IMR-90 (cell line): ENCODE measurements around the gene DSCAM. TPM values are rescaled to one million over a fixed set of nuclear protein-coding genes. Genes with fewer than 3 reads are reported as not detected.

ENCODE experiments used
- ATAC-seq: fragments of 200-7000 bp; cut with Tn5 transposase; 2 replicates; pipeline ENCODE4 v1.9.1; 2020; ENCODE audit warnings: low read depth, mild to moderate bottlenecking, moderate library complexity
- BruUV-seq: library from RNA; stranded (reverse); fragments of 400-500 nt; replicated peaks from 2 replicates; lab custom pipeline; 2021; lab: Mats Ljungman, UMichigan
- CTCF ChIA-PET: fragments of 300-600 bp; formaldehyde crosslinking; extraction: SDS; loops from one replicate; lab custom pipeline; 2021; ENCODE audit warnings: antibody characterized with exemption; lab: Yijun Ruan, JAX
- POLR2A ChIA-PET: fragments of 300-600 bp; sonication (Branson Sonifier 250); formaldehyde crosslinking; loops from one replicate; lab custom pipeline; 2022; ENCODE audit warnings: antibody characterized with exemption; ENCODE audit not compliant: unreplicated experiment; lab: Charles Lee
- DNase-seq: peaks from one replicate; pipeline ENCODE4 v3.0.0; 2013
- H2AFZ ChIP-seq: replicated peaks from 2 replicates; pipeline ENCODE3; 2013; ENCODE audit warnings: low read length, mild to moderate bottlenecking; ENCODE audit not compliant: poor library complexity
- H2AK5ac ChIP-seq: 2 replicates; pipeline ENCODE4 v1.6.1; 2013; ENCODE audit warnings: low read depth, low read length, inconsistent platforms
- H2AK9ac ChIP-seq: replicated peaks from 2 replicates; pipeline ENCODE3; 2013; ENCODE audit warnings: mild to moderate bottlenecking, low read depth, low read length, moderate library complexity; ENCODE audit not compliant: poor library complexity
- H2BK120ac ChIP-seq: 2 replicates; pipeline ENCODE4 v1.6.1; 2013; ENCODE audit warnings: low read depth, low read length, inconsistent platforms
- H2BK15ac ChIP-seq: 3 replicates; pipeline ENCODE4 v1.6.1; 2013; ENCODE audit warnings: low read depth, low read length, inconsistent platforms
- H2BK20ac ChIP-seq: 2 replicates; pipeline ENCODE4 v1.6.1; 2013; ENCODE audit warnings: low read depth, mild to moderate bottlenecking, inconsistent platforms, low read length, moderate library complexity
- H2BK5ac ChIP-seq: 2 replicates; pipeline ENCODE4 v1.6.1; 2013; ENCODE audit warnings: mild to moderate bottlenecking, low read depth, low read length, inconsistent platforms; ENCODE audit not compliant: poor library complexity, severe bottlenecking
- H3K14ac ChIP-seq: replicated peaks from 2 replicates; pipeline ENCODE4 v1.6.1; 2013; ENCODE audit warnings: low read depth, low read length, inconsistent platforms
- H3K18ac ChIP-seq: 2 replicates; pipeline ENCODE4 v1.6.1; 2013; ENCODE audit warnings: low read depth, low read length, control low read depth
- H3K23ac ChIP-seq: 2 replicates; pipeline ENCODE4 v1.6.1; 2013; ENCODE audit warnings: low read depth, low read length, inconsistent platforms
- H3K27ac ChIP-seq: 2 replicates; pipeline ENCODE4 v1.5.1; 2013; ENCODE audit warnings: mild to moderate bottlenecking, control low read depth, low read length; ENCODE audit not compliant: insufficient read depth
- H3K27me3 ChIP-seq: 2 replicates; pipeline ENCODE4 v1.6.1; 2013; ENCODE audit warnings: low read length; ENCODE audit not compliant: control insufficient read depth, insufficient read depth
- H3K36me3 ChIP-seq: 2 replicates; pipeline ENCODE4 v1.6.1; 2013; ENCODE audit warnings: low read length, mixed read lengths; ENCODE audit not compliant: control insufficient read depth, insufficient read depth
- H3K4ac ChIP-seq: 2 replicates; pipeline ENCODE4 v1.6.1; 2013; ENCODE audit warnings: low read depth, low read length, inconsistent platforms
- H3K4me1 ChIP-seq: 2 replicates; pipeline ENCODE4 v1.6.1; 2013; ENCODE audit warnings: low read length, mixed read lengths; ENCODE audit not compliant: control insufficient read depth, insufficient read depth
- H3K4me2 ChIP-seq: 2 replicates; pipeline ENCODE4 v1.6.1; 2013; ENCODE audit warnings: low read depth, mild to moderate bottlenecking, control low read depth, low read length, moderate library complexity
- H3K4me3 ChIP-seq: 2 replicates; pipeline ENCODE4 v1.5.1; 2013; ENCODE audit warnings: low read depth, mild to moderate bottlenecking, control low read depth, low read length, moderate library complexity; ENCODE audit not compliant: insufficient read depth
- H3K56ac ChIP-seq: 2 replicates; pipeline ENCODE4 v1.6.1; 2013; ENCODE audit warnings: low read length, inconsistent platforms; ENCODE audit not compliant: insufficient read depth; ENCODE audit errors: extremely low read depth
- H3K79me1 ChIP-seq, 2 experiments: 2 replicates each; pipeline ENCODE4 v1.6.1; 2013; ENCODE audit warnings: low read length in 2 of 2, inconsistent platforms in 1 of 2, low read depth in 1 of 2
- H3K9ac ChIP-seq: 2 replicates; pipeline ENCODE4 v1.6.1; 2013; ENCODE audit warnings: low read depth, low read length, control low read depth
- H3K9me1 ChIP-seq: 2 replicates; pipeline ENCODE4 v1.6.1; 2013; ENCODE audit warnings: low read length, inconsistent platforms; ENCODE audit not compliant: insufficient read depth
- H3K9me3 ChIP-seq: 2 replicates; pipeline ENCODE4 v1.6.1; 2013; ENCODE audit warnings: low read length; ENCODE audit not compliant: control insufficient read depth, insufficient read depth
- H4K20me1 ChIP-seq: 2 replicates; pipeline ENCODE4 v1.6.1; 2013; ENCODE audit warnings: low read length, inconsistent platforms; ENCODE audit not compliant: insufficient read depth
- H4K5ac ChIP-seq: 2 replicates; pipeline ENCODE4 v1.6.1; 2013; ENCODE audit warnings: mild to moderate bottlenecking, low read depth, low read length, control low read depth
- H4K8ac ChIP-seq, 2 experiments: 2 replicates each; pipeline ENCODE4 v1.6.1; 2013; ENCODE audit warnings: low read depth in 2 of 2, low read length in 2 of 2, control low read depth in 1 of 2, inconsistent platforms in 1 of 2
- H4K91ac ChIP-seq: 2 replicates; pipeline ENCODE4 v1.6.1; 2013; ENCODE audit warnings: low read depth, low read length, inconsistent platforms; ENCODE audit not compliant: insufficient read depth
- BHLHE40 ChIP-seq: fragments of 150-350 bp; IDR thresholded peaks from 2 replicates; pipeline ENCODE4 v1.6.1; 2016; ENCODE audit warnings: mild to moderate bottlenecking, low read depth, low read length
- CEBPB ChIP-seq: IDR thresholded peaks from 2 replicates; pipeline ENCODE4 v1.6.1; 2012; ENCODE audit warnings: low read depth, low read length, improper control_type of control experiment
- CHD1 ChIP-seq: IDR thresholded peaks from 2 replicates; pipeline ENCODE4 v1.6.1; 2012; ENCODE audit warnings: low read depth, low read length, improper control_type of control experiment
- CTCF ChIP-seq: conservative IDR thresholded peaks from 2 replicates; pipeline ENCODE4 v1.5.1; 2012; ENCODE audit warnings: mild to moderate bottlenecking, low read depth, low read length, improper control_type of control experiment
- ELK1 ChIP-seq: fragments of 150-350 bp; IDR thresholded peaks from 2 replicates; pipeline ENCODE4 v1.6.1; 2016; ENCODE audit warnings: low read depth, mild to moderate bottlenecking, low read length, moderate library complexity, borderline replicate concordance
- FOS ChIP-seq: fragments of 150-350 bp; IDR thresholded peaks from 2 replicates; pipeline ENCODE4 v1.6.1; 2016; ENCODE audit warnings: low read depth, low read length
- MAFK ChIP-seq: IDR thresholded peaks from 2 replicates; pipeline ENCODE4 v1.6.1; 2012; ENCODE audit warnings: low read depth, low read length, improper control_type of control experiment
- MAZ ChIP-seq: IDR thresholded peaks from 2 replicates; pipeline ENCODE4 v1.6.1; 2012; ENCODE audit warnings: low read depth, mild to moderate bottlenecking, low read length, improper control_type of control experiment, moderate library complexity, borderline replicate concordance
- MXI1 ChIP-seq: IDR thresholded peaks from 2 replicates; pipeline ENCODE4 v1.6.1; 2012; ENCODE audit warnings: low read depth, mild to moderate bottlenecking, low read length, moderate library complexity, borderline replicate concordance
- NFE2L2 ChIP-seq: fragments of 150-350 bp; IDR thresholded peaks from 2 replicates; pipeline ENCODE4 v1.6.1; 2016; ENCODE audit warnings: low read depth, mild to moderate bottlenecking, low read length
- POLR2A ChIP-seq: IDR thresholded peaks from 2 replicates; pipeline ENCODE4 v1.6.1; 2012; ENCODE audit warnings: mild to moderate bottlenecking, low read depth, low read length
- RAD21 ChIP-seq: IDR thresholded peaks from 2 replicates; pipeline ENCODE4 v1.6.1; 2012; ENCODE audit warnings: low read length, improper control_type of control experiment
- RCOR1 ChIP-seq: IDR thresholded peaks from 2 replicates; pipeline ENCODE4 v1.6.1; 2012; ENCODE audit warnings: mild to moderate bottlenecking, low read length, improper control_type of control experiment; ENCODE audit not compliant: insufficient replicate concordance
- RFX5 ChIP-seq: IDR thresholded peaks from 2 replicates; pipeline ENCODE4 v1.8.0; 2012; ENCODE audit warnings: low read depth, mild to moderate bottlenecking, low read length, moderate library complexity
- SMC3 ChIP-seq: fragments of 150-350 bp; IDR thresholded peaks from 2 replicates; pipeline ENCODE4 v1.6.1; 2016; ENCODE audit warnings: low read depth, mild to moderate bottlenecking, antibody characterized with exemption, low read length, moderate library complexity
- USF2 ChIP-seq: fragments of 150-350 bp; IDR thresholded peaks from 2 replicates; pipeline ENCODE4 v1.6.1; 2017; ENCODE audit warnings: mild to moderate bottlenecking, antibody characterized with exemption, low read length, low read depth
- WGBS, 2 experiments: methylation state at CpG; one replicate each; pipeline versions ENCODE4 v1.1.5 to v1.1.7; 2013; ENCODE audit warnings: missing lambda C conversion rate in 2 of 2; ENCODE audit not compliant: insufficient read length in 1 of 2; ENCODE audit errors: extremely low coverage in 2 of 2; 5-methylcytosine and 5-hydroxymethylcytosine counted together
- dilution Hi-C: fragments of 300-500 bp; cut with HindIII; formaldehyde crosslinking; loops from one replicate; pipeline ENCODE4 v1.14.3; 2018; ENCODE audit warnings: low sequenced_read_pairs; ENCODE audit not compliant: unreplicated experiment
- in situ Hi-C: fragments of 300-500 bp; cut with MboI; formaldehyde crosslinking; loops from 3 replicates; pipeline ENCODE4 v1.14.3; 2019; ENCODE audit warnings: low sequenced_read_pairs, inconsistent platforms, mixed read lengths
- intact Hi-C: fragments of 100-400 bp; cut with micrococcal nuclease; formaldehyde crosslinking; loops from 2 replicates; pipeline ENCODE4 v1.10.0; 2022
- polyA plus RNA-seq, 3 experiments: library from polyadenylated mRNA; depleted of rRNA; stranded (reverse); fragments of >200 nt; gene quantifications; 2 replicates each; pipeline ENCODE4 v1.2.3, GENCODE V29; 2012; ENCODE audit warnings: low replicate concordance in 1 of 3
- total RNA-seq: library from RNA; depleted of rRNA; stranded (reverse); fragments of >200 nt; gene quantifications from 2 replicates; pipeline ENCODE4 v1.2.3, GENCODE V29; 2012

The DSCAM gene
- total and polyA plus RNA-seq, 2 of the 4 experiments (the other 2 are of a cell fraction) = under 0.01 to 0.02 TPM

DNA sequence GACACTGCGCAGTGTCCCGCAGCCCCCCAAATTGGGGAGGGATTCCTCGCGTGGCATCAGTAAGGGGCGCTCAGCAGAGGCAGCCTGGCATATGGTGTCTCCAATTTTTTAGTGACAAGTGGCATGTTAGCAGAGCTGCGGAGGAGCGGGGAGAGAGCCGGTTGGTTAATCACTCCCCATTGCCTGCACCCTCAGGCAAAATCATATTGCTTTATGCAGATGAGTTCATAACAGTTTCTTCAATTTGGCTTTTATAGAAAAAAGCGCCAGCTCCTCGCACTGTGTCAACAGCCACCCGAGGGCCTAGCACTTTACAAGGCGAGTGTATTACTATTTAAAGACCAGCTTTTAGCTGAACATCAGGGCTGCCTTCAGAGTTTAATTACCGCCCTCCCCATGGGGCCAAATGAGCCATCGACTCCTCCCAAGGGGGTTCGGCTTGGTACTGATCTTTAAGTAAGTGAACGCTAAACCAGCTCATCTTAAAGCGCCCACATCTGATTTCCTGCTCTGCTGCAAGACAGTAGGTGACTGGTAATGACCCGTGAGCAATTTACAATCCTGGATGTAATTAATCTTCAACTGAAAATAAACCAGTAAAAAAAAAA lies 298.9 kb downstream of the DSCAM start:
- H3K36me3 ChIP-seq = no peaks in the 10 kb centered on the region
- H2AK9ac ChIP-seq = no peak overlapping the region
- ChIA-PET CTCF (no interaction called here), POLR2A (no interaction called here)
- WGBS, 2 experiments = no CpG with 5 or more reads among the region's 18 CpGs
- no peak overlapping the region for H3K14ac ChIP-seq
- no peak overlapping the region for H3K27ac ChIP-seq
- H2BK120ac ChIP-seq = no peak overlapping the region
- no peak overlapping the region for H4K8ac ChIP-seq
- H2BK15ac ChIP-seq = no peak overlapping the region
- no peak overlapping the region for H4K91ac ChIP-seq
- dilution Hi-C loops (no loop called here), intact Hi-C loops (no loop called here), in situ Hi-C loops (no loop called here)
- H3K9ac ChIP-seq = no peak overlapping the region
- DNase-seq (no peak), ATAC-seq (no peak)
- H2BK5ac ChIP-seq = no peak overlapping the region
- H3K4ac ChIP-seq = no peak overlapping the region
- H4K5ac ChIP-seq = no peak overlapping the region
- H2BK20ac ChIP-seq = no peak overlapping the region
- H3K18ac ChIP-seq = no peak overlapping the region
- H3K56ac ChIP-seq = no peak overlapping the region
- no TSS peak for BruUV-seq
- H3K9me1 ChIP-seq = no peaks in the 10 kb centered on the region
- H3K79me1 ChIP-seq = no peaks in the 10 kb centered on the region
- no peaks in the 10 kb centered on the region for H3K4me1 ChIP-seq
- no peaks in the 10 kb centered on the region for H3K27me3 ChIP-seq
- no peak overlapping the region for H3K4me2 ChIP-seq
- H2AK5ac ChIP-seq = no peak overlapping the region
- no peaks in the 10 kb centered on the region for H4K20me1 ChIP-seq
- H2AFZ ChIP-seq = no peak overlapping the region
- no peak overlapping the region for H3K23ac ChIP-seq
- peaks cover 24% of the 10 kb centered on the region for H3K9me3 ChIP-seq
- H3K4me3 ChIP-seq = no peak overlapping the region
- no peak for TF ChIP-seq FOS
- no peak for TF ChIP-seq CTCF
- TF ChIP-seq CHD1 = no peak
- no peak for TF ChIP-seq POLR2A
- TF ChIP-seq MXI1 = no peak
- TF ChIP-seq MAZ = no peak
- TF ChIP-seq MAFK = no peak
- TF ChIP-seq RFX5 = no peak
- TF ChIP-seq BHLHE40 = no peak
- TF ChIP-seq CEBPB = no peak
- TF ChIP-seq NFE2L2 = no peak
- TF ChIP-seq SMC3 = no peak
- no peak for TF ChIP-seq RCOR1
- TF ChIP-seq ELK1 = no peak
- TF ChIP-seq USF2 = no peak
- TF ChIP-seq RAD21 = no peak
